ENCODE results near the gene DTNA. TPM values are rescaled to one million over a fixed set of nuclear protein-coding genes. Genes with fewer than 3 reads are reported as not detected.

DTNA gene
- total and polyA plus RNA-seq, 2 of the 8 experiments (the other 6 are each of a cell fraction or from before 2014, with no cell fraction given) = 30.2 to 32.7 TPM

DNA sequence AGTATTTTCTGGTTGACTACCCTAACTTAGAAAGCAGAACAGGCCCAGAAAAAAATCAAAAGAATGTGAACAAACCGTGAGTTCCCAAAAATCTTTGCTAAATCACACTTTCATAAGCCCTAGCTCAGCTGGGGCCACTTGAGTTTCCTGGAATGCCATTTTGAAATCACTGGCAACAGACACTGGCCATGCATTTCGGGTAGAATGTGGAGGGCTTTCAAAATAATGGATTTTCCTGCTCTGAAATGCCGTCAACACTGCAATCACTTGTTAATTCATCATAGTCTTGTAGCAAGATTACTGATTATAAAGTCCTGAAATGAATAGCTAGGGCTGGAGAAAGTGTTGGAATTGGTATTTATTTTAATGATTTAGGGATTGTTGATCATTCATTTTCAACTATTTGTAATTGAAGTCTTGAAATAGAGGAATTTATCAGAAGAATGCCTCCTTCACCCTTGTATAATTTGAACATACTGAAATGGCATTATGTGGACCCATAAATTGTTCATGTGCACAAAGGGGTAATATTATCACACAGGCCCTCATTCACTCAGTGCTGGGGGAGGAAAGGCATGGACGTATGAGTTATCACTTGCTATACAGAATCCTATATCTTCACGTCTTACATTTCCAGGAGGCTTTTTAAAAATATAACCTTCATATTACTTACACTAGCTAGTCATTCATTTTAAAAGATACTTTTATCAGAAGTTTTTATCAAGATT lies 134.8 kb downstream of the DTNA start (continued):
- TF ChIP-seq POU5F1 (IDR thresholded peaks at IDR 0.05; ENCODE audit: low read depth, low read length) (no peak), CHD7 (IDR thresholded peaks at IDR 0.05; ENCODE audit: insufficient replicate concordance, low read length) (no peak), JUN (IDR thresholded peaks at IDR 0.05; ENCODE audit: low read depth, low read length) (no peak)
